Measurements from ENCODE around the gene FOXP1. TPM values are rescaled to one million over a fixed set of nuclear protein-coding genes. Genes with fewer than 3 reads are reported as not detected.

Gene FOXP1
- total and polyA plus RNA-seq, 2 donors: 26.1 to 42.3 TPM

DNA sequence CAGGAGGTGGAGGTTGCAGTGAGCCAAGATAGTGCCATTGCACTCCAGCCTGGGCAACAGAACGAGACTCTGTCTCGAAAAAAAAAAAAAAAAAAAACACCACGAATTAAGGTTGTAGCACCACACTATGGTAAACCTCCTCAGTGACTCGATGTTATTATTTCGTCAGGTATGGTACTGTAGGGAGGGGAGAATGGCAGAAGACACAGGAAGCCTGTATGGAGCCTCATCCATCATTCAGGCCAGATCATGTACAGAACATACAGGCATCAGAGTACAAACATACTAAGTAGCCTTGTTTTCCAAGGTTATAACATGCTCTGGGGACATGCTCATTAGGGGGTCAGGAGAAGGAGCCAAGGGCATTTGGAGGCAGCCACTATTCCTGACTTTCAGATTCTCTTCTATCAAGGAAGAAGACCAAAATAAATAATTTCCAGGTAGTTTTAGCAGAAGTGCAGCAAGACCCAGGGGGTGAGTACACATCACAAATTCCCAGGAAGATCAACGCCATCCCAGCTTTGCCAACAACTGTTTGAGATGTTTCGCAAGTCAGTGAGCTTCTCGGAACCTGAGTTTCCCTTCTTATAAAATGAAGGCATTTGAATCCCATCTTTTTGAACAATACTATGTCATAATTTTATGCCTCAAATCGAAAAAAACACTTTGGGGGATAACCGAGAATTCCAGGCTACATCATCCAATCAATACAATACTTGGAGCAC lies 79.8 kb downstream of the FOXP1 start:
- no peak overlapping the region for H3K4me3 ChIP-seq (ENCODE audit: low read length in 2 of 2)
- no peak for DNase-seq (ENCODE audit: low read depth in 6 of 9, low spot score in 9 of 9)
- no peaks in the 10 kb centered on the region for H3K4me1 ChIP-seq (ENCODE audit: control insufficient read depth in 2 of 2, insufficient read depth in 2 of 2, low read length in 2 of 2)
- no peaks in the 10 kb centered on the region for H3K36me3 ChIP-seq (ENCODE audit: control insufficient read depth in 2 of 2, insufficient read depth in 2 of 2, low read length in 1 of 2)
- H3K27ac ChIP-seq (ENCODE audit: low read depth in 1 of 2, low read length in 1 of 2): no peak overlapping the region
- H3K27me3 ChIP-seq (ENCODE audit: control insufficient read depth in 2 of 2, insufficient read depth in 1 of 2, low read length in 1 of 2): no peaks in the 10 kb centered on the region
- no peaks in the 10 kb centered on the region for H3K9me3 ChIP-seq (ENCODE audit: control insufficient read depth in 2 of 2, insufficient read depth in 1 of 2, low read length in 1 of 2)
- WGBS: 96% methylated on average over 10 of the region's 10 CpGs

DNA sequence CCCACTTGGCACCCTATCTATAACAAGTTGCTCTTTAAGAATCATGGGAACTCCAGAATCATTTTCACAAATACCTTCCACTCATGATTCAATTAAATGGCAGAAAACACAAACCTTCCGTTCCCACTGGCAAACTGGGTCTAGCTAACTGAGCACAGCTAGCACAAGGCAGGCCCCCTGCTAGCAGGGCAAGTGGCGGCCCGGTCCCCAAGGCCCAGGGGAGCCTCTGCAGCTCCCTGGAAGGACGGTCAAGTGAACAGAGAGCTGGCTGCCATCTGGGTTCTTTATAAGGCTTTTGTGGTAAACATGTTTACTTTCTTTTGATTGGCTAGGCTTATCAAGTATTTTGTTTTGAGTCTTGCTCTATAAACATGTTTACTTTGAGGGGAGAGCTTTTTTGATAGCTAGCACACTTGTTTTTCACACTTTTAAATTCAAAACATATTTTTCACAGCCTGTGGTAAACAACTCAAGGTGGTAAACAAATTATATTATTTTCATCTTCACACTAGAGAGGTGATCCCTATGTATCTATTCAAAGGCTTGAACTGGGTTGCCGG lies 81.4 kb downstream of the FOXP1 start:
- no peak overlapping the region for H3K4me3 ChIP-seq (ENCODE audit: low read length in 2 of 2)
- H3K27me3 ChIP-seq (ENCODE audit: control insufficient read depth in 2 of 2, insufficient read depth in 1 of 2, low read length in 1 of 2): no peaks in the 10 kb centered on the region
- H3K36me3 ChIP-seq (ENCODE audit: control insufficient read depth in 2 of 2, insufficient read depth in 2 of 2, low read length in 1 of 2): no peaks in the 10 kb centered on the region
- peaks cover 0 to 9% of the 10 kb centered on the region in 2 donors for H3K4me1 ChIP-seq (ENCODE audit: control insufficient read depth in 2 of 2, insufficient read depth in 2 of 2, low read length in 2 of 2)
- H3K9me3 ChIP-seq (ENCODE audit: control insufficient read depth in 2 of 2, insufficient read depth in 1 of 2, low read length in 1 of 2): no peaks in the 10 kb centered on the region
- H3K27ac ChIP-seq (ENCODE audit: low read depth in 1 of 2, low read length in 1 of 2): peak overlapping the region in 1 of 2 donors; percentile 15
- 96% methylated on average over 5 of the region's 5 CpGs for WGBS
- no peak for DNase-seq (ENCODE audit: low read depth in 6 of 9, low spot score in 9 of 9)

DNA sequence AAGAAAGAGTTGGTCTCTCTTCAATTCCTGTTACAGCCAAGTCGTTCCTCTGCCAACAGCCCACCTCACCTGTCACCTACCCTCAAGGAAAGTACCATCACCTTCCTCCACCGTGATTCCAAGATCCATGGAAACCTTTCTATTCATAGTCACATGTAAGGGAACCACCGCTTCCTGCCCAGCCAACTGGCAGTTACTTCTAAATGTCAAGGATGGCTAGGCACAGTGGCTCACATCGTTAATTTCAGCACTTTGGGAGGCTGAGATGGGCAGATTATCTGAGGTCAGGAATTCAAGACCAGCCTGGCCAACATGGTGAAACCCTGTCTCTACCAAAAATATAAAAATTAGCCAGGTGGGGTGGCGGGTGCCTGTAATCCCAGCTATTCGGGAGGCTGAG lies 82.8 kb downstream of the FOXP1 start:
- Histone ChIP-seq H3K27me3 (ENCODE audit: control insufficient read depth in 2 of 2, insufficient read depth in 1 of 2, low read length in 1 of 2) (no peaks in the 10 kb centered on the region), H3K4me3 (ENCODE audit: low read length in 2 of 2) (no peak overlapping the region), H3K27ac (ENCODE audit: low read depth in 1 of 2, low read length in 1 of 2) (no peak overlapping the region), H3K36me3 (ENCODE audit: control insufficient read depth in 2 of 2, insufficient read depth in 2 of 2, low read length in 1 of 2) (no peaks in the 10 kb centered on the region), H3K9me3 (ENCODE audit: control insufficient read depth in 2 of 2, insufficient read depth in 1 of 2, low read length in 1 of 2) (no peaks in the 10 kb centered on the region), H3K4me1 (ENCODE audit: control insufficient read depth in 2 of 2, insufficient read depth in 2 of 2, low read length in 2 of 2) (peaks cover 0 to 9% of the 10 kb centered on the region in 2 donors)
- no peak for DNase-seq (ENCODE audit: low read depth in 6 of 9, low spot score in 9 of 9)
- WGBS: 97% methylated on average over 6 of the region's 6 CpGs

DNA sequence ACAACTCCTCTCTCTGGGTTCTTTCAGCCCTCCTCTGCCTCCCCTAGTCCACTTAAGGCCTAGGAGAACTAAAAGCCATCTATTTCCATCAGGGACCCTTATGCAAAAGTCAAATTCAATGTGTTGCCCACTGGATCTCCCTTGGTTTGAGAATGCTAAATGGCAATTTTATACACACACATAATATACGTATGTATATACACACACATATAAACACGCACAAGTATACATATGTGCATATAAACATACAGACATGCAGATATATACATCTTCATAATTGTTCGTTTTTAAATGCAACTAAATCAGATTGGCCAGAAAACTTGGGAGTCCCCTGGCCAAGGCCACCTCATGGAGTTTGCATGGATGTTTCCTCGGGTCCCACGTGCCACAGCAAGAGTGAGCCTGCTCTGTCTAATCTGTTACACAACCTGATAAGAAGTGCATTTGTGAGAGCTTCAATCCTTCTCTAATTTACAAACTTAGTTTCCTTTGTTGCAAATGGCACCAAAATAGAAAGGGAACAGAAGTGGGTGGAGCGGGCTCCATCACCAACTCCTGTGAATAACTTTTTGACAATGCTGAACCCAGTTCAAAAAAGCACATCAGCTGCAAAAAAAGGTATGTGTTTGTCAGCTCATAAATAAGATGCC lies 84.2 kb downstream of the FOXP1 start:
- WGBS: 99% methylated on average over 6 of the region's 6 CpGs
- H3K4me1 ChIP-seq (ENCODE audit: control insufficient read depth in 2 of 2, insufficient read depth in 2 of 2, low read length in 2 of 2): peaks cover 0 to 9% of the 10 kb centered on the region in 2 donors
- no peaks in the 10 kb centered on the region for H3K9me3 ChIP-seq (ENCODE audit: control insufficient read depth in 2 of 2, insufficient read depth in 1 of 2, low read length in 1 of 2)
- no peak overlapping the region for H3K4me3 ChIP-seq (ENCODE audit: low read length in 2 of 2)
- DNase-seq (ENCODE audit: low read depth in 6 of 9, low spot score in 9 of 9): no peak
- H3K27ac ChIP-seq (ENCODE audit: low read depth in 1 of 2, low read length in 1 of 2): no peak overlapping the region
- H3K27me3 ChIP-seq (ENCODE audit: control insufficient read depth in 2 of 2, insufficient read depth in 1 of 2, low read length in 1 of 2): no peaks in the 10 kb centered on the region
- no peaks in the 10 kb centered on the region for H3K36me3 ChIP-seq (ENCODE audit: control insufficient read depth in 2 of 2, insufficient read depth in 2 of 2, low read length in 1 of 2)

DNA sequence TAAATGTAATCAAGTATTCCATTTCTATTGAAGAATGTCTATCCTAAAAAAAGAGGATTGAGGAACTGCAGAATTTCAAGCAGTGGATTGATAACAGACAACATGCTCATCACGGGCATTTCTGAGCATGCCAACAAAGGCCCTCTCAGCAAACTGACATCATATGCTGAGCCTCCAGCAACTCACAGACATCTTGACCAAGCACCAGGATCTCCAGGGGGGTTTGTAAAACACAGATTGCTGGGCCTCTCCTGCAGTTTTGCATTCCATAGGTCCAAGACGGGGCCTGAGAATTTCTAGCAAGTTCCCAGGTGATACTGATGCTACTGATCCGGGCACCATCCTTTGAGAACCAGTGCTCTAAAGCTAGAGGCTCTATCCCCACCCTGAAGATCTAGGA lies 85.0 kb downstream of the FOXP1 start:
- Histone ChIP-seq H3K27ac (ENCODE audit: low read depth in 1 of 2, low read length in 1 of 2) (no peak overlapping the region), H3K4me1 (ENCODE audit: control insufficient read depth in 2 of 2, insufficient read depth in 2 of 2, low read length in 2 of 2) (peaks cover 0 to 9% of the 10 kb centered on the region in 2 donors), H3K4me3 (ENCODE audit: low read length in 2 of 2) (no peak overlapping the region), H3K36me3 (ENCODE audit: control insufficient read depth in 2 of 2, insufficient read depth in 2 of 2, low read length in 1 of 2) (no peaks in the 10 kb centered on the region), H3K27me3 (ENCODE audit: control insufficient read depth in 2 of 2, insufficient read depth in 1 of 2, low read length in 1 of 2) (no peaks in the 10 kb centered on the region), H3K9me3 (ENCODE audit: control insufficient read depth in 2 of 2, insufficient read depth in 1 of 2, low read length in 1 of 2) (no peaks in the 10 kb centered on the region)
- WGBS: 98% methylated on average over 3 of the region's 3 CpGs
- no peak for DNase-seq (ENCODE audit: low read depth in 6 of 9, low spot score in 9 of 9)

DNA sequence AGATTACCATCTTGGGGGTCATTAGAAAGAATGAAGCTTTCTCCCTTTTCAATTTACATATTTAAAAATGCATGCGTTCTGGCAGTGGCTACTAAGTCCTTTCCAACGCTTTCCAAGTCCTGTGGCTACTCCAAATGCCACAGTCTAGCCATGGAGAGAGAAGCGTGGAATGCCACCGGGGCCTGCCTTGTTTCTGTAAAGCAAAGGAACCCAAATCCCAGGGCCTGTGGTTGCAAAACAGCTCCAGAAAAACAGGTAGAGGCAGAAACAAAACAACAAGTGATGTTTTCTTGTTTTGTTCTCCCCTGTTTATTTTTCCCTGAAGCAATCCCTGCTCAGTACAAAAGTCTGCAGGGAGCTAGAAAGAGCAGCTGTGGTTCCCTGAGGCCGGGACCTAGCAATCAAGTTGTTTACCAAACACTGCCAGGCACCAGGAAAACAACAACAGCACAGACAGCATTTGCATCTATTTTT lies 85.5 kb downstream of the FOXP1 start:
- no peak for DNase-seq (ENCODE audit: low read depth in 6 of 9, low spot score in 9 of 9)
- peaks cover 0 to 3% of the 10 kb centered on the region in 2 donors for H3K36me3 ChIP-seq (ENCODE audit: control insufficient read depth in 2 of 2, insufficient read depth in 2 of 2, low read length in 1 of 2)
- 96% methylated on average over 5 of the region's 5 CpGs for WGBS
- peaks cover 0 to 9% of the 10 kb centered on the region in 2 donors for H3K4me1 ChIP-seq (ENCODE audit: control insufficient read depth in 2 of 2, insufficient read depth in 2 of 2, low read length in 2 of 2)
- H3K27me3 ChIP-seq (ENCODE audit: control insufficient read depth in 2 of 2, insufficient read depth in 1 of 2, low read length in 1 of 2): no peaks in the 10 kb centered on the region
- no peak overlapping the region for H3K27ac ChIP-seq (ENCODE audit: low read depth in 1 of 2, low read length in 1 of 2)
- no peak overlapping the region for H3K4me3 ChIP-seq (ENCODE audit: low read length in 2 of 2)
- no peaks in the 10 kb centered on the region for H3K9me3 ChIP-seq (ENCODE audit: control insufficient read depth in 2 of 2, insufficient read depth in 1 of 2, low read length in 1 of 2)

DNA sequence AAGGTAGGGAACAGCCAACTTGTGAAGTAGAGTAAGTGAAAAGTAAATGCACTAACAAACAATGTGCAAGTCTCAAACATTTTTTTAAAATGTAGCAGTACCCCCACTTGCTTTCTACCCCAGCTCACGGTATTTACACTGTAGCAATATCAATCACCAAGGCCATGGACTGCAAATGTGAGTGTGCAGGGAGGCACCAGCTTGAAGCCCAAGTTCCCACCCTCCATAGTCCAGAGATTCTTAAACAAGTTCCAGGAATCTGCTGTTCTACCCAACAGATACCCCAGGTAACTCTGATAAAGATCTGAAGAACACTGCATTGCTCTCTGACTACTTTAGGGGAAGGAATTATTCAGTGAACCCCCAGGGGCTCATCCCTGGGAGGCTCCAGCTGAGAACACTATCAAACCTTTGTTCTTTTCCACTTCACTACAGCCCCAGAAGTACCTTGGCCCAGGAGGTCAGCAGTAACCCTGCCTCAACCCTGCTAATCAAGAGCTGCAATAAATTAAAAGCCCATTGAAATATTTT lies 86.1 kb downstream of the FOXP1 start:
- no peaks in the 10 kb centered on the region for H3K9me3 ChIP-seq (ENCODE audit: control insufficient read depth in 2 of 2, insufficient read depth in 1 of 2, low read length in 1 of 2)
- no peaks in the 10 kb centered on the region for H3K27me3 ChIP-seq (ENCODE audit: control insufficient read depth in 2 of 2, insufficient read depth in 1 of 2, low read length in 1 of 2)
- peaks cover 0 to 9% of the 10 kb centered on the region in 2 donors for H3K4me1 ChIP-seq (ENCODE audit: control insufficient read depth in 2 of 2, insufficient read depth in 2 of 2, low read length in 2 of 2)
- 89% methylated on average over 1 of the region's 1 CpG for WGBS
- no peak overlapping the region for H3K4me3 ChIP-seq (ENCODE audit: low read length in 2 of 2)
- DNase-seq (ENCODE audit: low read depth in 6 of 9, low spot score in 9 of 9): no peak
- H3K36me3 ChIP-seq (ENCODE audit: control insufficient read depth in 2 of 2, insufficient read depth in 2 of 2, low read length in 1 of 2): peaks cover 0 to 7% of the 10 kb centered on the region in 2 donors
- H3K27ac ChIP-seq (ENCODE audit: low read depth in 1 of 2, low read length in 1 of 2): no peak overlapping the region

DNA sequence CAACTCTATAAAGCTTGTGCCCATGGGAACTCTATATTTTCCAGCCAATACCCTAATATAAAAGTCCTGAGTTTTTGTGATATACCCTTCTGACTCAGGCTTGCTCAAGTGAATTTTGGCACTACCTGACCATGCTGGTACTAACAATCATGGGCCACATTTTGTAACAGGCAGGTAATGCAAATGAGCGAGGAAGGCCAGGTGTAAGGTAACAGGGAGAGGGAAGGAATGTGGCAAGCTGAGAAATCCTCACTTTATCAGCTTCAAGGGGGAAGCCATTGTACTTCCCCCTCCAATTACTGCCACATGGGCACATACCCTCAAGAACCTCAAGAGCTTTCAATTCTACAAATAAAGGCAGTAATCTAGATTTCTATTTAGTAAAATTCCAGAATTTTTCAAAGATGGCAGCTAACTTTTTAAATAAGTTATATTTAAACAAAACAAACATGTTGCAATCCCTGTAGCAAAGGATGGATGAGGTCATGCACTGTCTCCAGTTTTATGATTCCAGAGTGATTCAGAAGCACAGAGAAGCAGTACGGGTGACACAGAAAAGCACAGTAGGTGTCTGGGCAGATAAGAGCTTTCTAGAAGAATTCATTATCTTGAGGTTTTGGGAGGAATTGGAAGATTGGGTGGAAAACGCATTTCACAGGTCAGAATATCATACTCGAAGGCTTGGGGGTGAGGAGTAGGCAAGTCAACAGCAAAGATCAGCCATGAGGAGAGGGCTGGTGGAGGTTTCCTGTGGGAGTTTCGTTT lies 87.6 kb downstream of the FOXP1 start:
- Histone ChIP-seq H3K36me3 (ENCODE audit: control insufficient read depth in 2 of 2, insufficient read depth in 2 of 2, low read length in 1 of 2) (peaks cover 0 to 21% of the 10 kb centered on the region in 2 donors), H3K27me3 (ENCODE audit: control insufficient read depth in 2 of 2, insufficient read depth in 1 of 2, low read length in 1 of 2) (no peaks in the 10 kb centered on the region), H3K4me1 (ENCODE audit: control insufficient read depth in 2 of 2, insufficient read depth in 2 of 2, low read length in 2 of 2) (peaks cover 0 to 9% of the 10 kb centered on the region in 2 donors), H3K9me3 (ENCODE audit: control insufficient read depth in 2 of 2, insufficient read depth in 1 of 2, low read length in 1 of 2) (peaks cover 0 to 5% of the 10 kb centered on the region in 2 donors), H3K4me3 (ENCODE audit: low read length in 2 of 2) (no peak overlapping the region), H3K27ac (ENCODE audit: low read depth in 1 of 2, low read length in 1 of 2) (no peak overlapping the region)
- 92% methylated on average over 5 of the region's 5 CpGs for WGBS
- no peak for DNase-seq (ENCODE audit: low read depth in 6 of 9, low spot score in 9 of 9)
